ENCODE data around the gene TRAPPC6A.

GRCh38 chr19:45137179-45137761 lies 40.8 kb downstream of the TRAPPC6A start:
- TF ChIP-seq CTCF (conservative IDR thresholded peaks at IDR 0.05; ENCODE audit: low read depth, low read length) = no peak
- no peak for TF ChIP-seq RAD21 (IDR thresholded peaks at IDR 0.05; ENCODE audit: low read length)
- TF ChIP-seq BHLHE40 (IDR thresholded peaks at IDR 0.05; ENCODE audit: low read depth, low read length) = no peak
- TF ChIP-seq RCOR1 (IDR thresholded peaks at IDR 0.05; ENCODE audit: insufficient replicate concordance, low read length) = no peak
- TF ChIP-seq USF2 (IDR thresholded peaks at IDR 0.05; ENCODE audit: low read depth, low read length) = no peak
- TF ChIP-seq MAZ (IDR thresholded peaks at IDR 0.05; ENCODE audit: borderline replicate concordance, low read depth, low read length) = no peak
- TF ChIP-seq RFX5 (IDR thresholded peaks at IDR 0.05; ENCODE audit: low read depth, low read length) = no peak
- no peak for TF ChIP-seq POLR2A (IDR thresholded peaks at IDR 0.05; ENCODE audit: low read depth, low read length)
- TF ChIP-seq ELK1 (IDR thresholded peaks at IDR 0.05; ENCODE audit: borderline replicate concordance, low read depth, low read length) = no peak
- TF ChIP-seq MAFK (IDR thresholded peaks at IDR 0.05; ENCODE audit: low read depth, low read length) = no peak
- TF ChIP-seq SMC3 (IDR thresholded peaks at IDR 0.05; ENCODE audit: low read depth, low read length) = no peak
- TF ChIP-seq CEBPB (IDR thresholded peaks at IDR 0.05; ENCODE audit: low read depth, low read length) = no peak
- TF ChIP-seq NFE2L2 (IDR thresholded peaks at IDR 0.05; ENCODE audit: low read depth, low read length) = no peak
- no peak for TF ChIP-seq CHD1 (IDR thresholded peaks at IDR 0.05; ENCODE audit: low read depth, low read length)

Data from IMR-90 (cell line).